GM18909 (cell line): Measurements from ENCODE around the gene SLC8A2.
"Not testable (repeated sequence)": the region's sequence is repeated elsewhere in the genome, so short reads cannot be mapped to it uniquely, and the experiment has no call there.

Experiments used
- ATAC-seq: cut with Tn5 transposase; IDR thresholded peaks from one replicate; pipeline ENCODE4 v1.9.1; 2021; ENCODE audit warnings: mild to moderate bottlenecking; ENCODE audit not compliant: unreplicated experiment, poor library complexity

Gene SLC8A2

GRCh38 chr19:47490031-47490430 lies 18.3 kb upstream of the SLC8A2 start:
- no peak for ATAC-seq

DNA sequence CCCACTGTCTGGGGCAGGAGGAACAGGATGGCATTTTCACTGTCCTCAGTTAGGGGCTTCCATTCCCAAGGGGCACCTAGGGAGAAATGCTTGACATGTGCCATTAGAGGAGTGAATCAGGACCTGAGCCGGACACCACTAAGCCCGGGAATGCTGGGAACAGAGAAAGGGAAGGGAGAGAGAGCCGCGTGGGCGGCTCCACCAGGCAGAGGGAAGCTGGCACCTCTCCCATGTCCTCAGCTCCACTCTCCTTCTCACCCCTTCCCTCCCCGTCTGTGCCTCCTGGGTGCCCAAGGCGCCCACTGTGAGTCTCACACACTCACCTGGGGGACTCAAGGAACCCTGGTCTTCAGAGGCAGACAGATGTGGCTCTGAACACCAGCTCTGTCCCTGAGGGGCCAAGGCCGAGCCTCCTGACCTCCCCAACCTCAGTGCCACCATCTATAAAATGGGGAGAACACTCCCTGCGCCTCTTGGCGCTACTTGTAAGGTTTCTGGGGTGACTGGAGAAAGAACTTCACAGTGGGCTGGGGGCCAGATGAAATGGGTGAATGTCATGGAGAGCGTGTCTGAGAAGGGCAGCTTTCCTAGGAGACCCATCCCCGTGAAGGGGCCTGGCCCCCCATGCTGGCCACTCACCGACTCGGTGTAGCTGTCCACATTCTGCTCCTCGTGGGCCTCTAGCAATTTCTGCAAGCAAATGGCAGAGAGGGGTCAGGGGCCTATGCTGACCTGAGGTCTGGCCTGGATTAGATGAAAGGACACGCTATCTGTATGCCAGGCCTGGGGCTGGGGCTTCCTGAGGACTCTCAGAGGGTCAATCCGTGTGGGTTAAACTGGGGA lies 17.6 kb upstream of the SLC8A2 start:
- no peak for ATAC-seq

DNA sequence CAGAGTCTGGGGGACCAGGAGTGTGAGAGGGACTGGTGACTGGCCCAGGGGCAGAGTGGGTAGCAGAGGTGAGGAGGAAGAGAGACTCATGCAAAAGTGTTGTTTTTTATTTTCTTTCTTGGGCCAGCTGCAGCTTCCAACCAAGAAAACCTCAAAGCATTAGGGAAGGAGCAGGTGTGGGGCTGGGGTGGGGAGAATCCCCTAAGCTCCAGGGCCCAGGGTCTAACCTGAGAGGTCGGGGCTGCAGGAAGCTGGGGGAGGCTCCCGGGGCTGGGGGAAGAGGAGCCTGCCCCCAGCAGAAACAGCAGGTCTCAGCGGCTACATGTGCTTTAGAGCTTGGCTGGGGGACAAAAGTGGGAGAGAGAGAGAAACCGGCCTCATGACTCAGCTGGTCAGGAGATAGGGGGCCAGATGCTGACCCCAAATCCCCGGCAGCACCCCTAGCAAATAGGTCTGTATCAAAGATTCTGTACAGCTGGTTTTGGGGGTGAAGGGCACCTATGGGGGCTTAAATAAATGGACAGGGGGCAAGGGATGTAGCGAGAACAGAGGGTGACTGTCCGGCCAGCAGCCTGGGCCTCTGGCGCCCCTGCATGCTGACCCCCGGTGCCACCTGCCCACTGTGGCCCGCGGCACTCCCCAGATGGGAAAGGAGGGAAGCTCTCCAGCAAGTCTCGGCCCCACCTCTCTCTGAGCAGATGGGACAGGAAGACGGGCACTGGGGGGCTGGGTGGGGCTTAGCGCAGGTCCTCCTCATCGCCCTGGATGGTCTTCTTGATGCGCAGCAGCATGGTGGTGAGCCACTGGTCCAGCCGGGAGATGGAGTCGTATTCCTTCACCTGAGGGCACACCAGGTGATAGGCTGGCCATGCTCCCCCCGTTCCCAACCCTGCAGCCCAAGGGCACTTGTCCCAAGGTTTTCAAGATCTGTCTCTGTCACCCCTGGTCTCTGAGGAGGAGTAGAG lies 16.1 kb upstream of the SLC8A2 start:
- no peak for ATAC-seq

DNA sequence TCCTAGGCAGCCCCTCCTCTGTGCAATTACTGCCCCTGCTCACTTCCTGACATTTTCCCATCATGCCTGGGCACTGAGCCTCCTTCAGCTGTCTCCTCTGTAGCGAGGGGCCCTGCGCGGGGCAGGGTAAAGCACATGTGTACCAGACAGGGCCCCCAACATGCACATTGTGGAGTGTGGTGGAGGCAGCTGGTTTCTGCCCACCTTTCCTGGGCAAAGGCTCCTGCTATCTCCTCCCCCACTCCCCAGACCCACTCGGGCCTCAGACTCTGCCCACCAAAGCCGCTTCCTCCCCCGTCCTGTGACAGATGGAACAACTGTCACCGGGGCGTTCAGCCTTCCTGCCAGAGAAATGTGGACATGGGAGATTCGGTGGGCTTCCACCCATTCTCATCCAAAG lies 15.2 kb upstream of the SLC8A2 start:
- ATAC-seq: no peak

DNA sequence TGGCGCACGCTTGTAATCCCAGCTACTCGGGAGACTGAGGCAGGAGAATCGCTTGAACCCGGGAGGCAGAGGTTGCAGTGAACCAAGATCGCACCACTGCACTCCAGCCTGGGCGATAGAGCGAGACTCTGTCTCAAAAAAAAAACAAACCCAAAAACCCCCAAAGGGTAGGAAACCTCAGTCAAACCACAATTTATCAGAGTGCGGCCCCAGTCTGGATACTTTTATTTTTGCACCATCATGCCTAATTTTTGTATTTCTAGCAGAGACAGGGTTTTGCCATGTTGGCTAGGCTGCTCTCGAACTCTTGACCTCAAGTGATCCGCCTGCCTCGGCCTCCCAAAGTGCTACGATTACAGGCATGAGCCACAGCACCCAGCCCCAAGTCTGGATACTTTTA lies 14.5 kb upstream of the SLC8A2 start:
- not testable (repeated sequence) for ATAC-seq

DNA sequence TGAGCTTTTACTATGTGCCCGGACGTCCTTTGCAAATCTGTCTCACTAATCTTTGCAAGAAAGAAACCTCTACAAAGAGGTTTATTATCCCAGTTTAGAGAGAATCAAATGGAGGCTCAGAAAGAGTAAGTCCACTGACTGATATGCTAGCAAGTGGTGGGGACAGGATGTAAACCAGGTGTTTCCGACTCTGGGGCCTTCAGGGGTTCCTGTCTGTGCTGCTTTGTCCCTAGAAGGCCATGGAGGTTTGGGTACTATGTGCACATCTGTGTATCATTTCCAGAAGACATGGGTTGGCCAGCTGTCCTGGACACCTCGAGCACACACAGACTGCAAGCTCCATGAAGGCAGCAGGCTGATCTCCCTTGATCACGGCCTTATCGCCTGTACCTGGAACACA lies 13.5 kb upstream of the SLC8A2 start:
- no peak for ATAC-seq

GRCh38 chr19:47483800-47484690 lies 12.4 kb upstream of the SLC8A2 start, which contains the start of gene KPTN:
KPTN (minus strand) TSS chr19:47484219; CDS start chr19:47484160, 59 bp downstream.
- ATAC-seq: peak; percentile 69

DNA sequence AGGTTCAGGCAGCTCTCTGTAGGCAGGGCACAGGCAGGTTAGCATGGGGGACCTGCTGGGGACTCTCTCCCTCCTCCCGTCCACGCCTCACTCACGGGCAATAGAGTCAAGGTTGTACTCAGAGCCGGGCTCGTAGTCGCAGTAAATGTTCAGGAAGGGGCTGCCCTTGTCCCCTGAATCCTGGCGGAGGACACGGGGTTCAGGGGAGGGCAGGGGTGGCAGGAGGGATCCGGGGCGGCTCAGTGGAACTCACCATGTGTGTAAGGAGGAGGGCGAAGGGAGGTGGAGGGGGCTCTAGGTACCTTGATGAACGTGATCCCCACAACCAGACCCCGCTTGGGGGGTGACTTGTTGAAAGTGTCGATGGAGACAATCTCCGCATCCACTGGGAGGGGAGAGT lies 11.5 kb upstream of the SLC8A2 start:
- ATAC-seq: no peak

GRCh38 chr19:47481460-47482052 lies 9.9 kb upstream of the SLC8A2 start:
- ATAC-seq: no peak

DNA sequence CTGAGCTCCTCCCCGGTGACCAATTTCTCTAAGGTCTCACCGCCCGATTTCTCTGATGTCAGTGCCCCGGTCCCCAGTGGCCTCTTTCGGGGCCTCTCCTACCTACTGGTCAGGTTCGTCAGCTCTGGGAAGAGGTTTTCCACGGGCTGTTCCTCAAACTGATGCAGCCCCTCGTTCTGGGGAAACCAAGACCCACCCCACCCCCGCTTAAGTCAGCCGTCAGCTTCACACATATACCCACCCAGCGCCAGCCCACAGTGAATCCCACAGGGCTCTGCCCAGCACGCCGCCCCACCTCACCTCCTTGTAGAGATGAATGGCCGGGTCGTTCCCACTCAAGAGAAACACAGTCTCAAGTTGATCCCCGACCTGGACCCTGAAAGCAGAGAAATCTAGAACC lies 9.0 kb upstream of the SLC8A2 start:
- no peak for ATAC-seq

DNA sequence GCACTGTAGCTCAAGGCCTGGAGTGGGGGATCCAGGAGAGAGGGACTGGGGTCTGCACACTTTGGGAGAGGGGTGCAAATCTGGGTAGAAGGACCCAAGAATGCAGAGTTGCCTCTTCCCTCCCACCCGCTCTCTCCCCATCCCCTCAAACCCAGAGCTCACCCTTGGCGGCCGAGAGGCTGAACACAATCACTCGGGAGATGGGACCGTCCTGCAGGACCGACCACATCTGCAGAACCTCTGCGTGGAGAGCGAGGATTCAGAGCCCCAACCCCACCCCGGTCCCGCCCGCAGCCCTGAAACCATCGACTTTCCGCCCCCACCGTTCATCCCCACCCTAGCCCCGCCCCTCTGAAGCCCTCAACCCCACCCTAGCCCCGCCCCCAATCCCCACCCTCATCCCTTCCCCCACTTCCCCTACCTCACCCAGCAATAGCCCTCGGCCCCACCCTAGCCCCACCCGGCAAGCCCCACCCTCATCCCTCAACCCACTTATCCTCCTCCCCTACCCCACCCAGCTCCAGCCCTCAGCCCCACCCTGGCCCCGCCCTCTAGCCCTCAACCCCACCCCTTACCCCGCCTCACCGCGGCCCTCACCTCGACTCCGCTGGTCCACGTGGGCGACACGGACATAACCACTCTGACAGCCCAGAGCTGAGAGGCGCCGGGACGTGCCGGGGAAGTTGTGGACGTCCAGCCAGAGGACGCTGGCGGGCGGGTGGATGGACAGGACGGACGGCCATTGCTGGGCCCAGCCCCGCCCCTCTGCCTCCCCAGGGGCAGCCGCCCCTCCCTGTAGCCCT lies 8.2 kb upstream of the SLC8A2 start:
- ATAC-seq: no peak

- ATAC-seq: no peak
Observed at GRCh38 chr19:47476438-47476972, 4.8 kb upstream of the SLC8A2 start.

DNA sequence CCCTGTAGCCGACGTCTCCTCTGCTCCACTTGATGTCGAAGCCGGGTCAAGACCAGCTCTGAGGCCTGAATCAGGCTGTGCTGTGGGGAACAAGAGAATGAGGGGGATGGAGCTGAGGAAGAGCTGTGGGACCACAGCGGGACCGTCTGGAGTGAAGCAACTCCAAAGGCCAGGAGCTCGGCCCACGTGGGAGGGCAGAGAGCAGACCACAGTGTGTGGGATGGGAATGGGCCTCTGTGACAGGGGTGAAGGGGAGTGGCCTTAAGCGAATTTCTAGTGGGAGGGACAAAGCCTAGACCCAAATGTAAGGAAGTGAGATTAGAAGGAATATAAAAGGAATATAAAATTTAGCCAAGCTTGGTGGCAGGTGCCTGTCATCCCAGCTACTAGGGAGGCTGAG lies 3.8 kb upstream of the SLC8A2 start:
- ATAC-seq: no peak

GRCh38 chr19:47473336-47473735 lies 1.6 kb upstream of the SLC8A2 start:
- no peak for ATAC-seq

- no peak for ATAC-seq
Observed at GRCh38 chr19:47471381-47471732, 336 bp downstream of the SLC8A2 start.

DNA sequence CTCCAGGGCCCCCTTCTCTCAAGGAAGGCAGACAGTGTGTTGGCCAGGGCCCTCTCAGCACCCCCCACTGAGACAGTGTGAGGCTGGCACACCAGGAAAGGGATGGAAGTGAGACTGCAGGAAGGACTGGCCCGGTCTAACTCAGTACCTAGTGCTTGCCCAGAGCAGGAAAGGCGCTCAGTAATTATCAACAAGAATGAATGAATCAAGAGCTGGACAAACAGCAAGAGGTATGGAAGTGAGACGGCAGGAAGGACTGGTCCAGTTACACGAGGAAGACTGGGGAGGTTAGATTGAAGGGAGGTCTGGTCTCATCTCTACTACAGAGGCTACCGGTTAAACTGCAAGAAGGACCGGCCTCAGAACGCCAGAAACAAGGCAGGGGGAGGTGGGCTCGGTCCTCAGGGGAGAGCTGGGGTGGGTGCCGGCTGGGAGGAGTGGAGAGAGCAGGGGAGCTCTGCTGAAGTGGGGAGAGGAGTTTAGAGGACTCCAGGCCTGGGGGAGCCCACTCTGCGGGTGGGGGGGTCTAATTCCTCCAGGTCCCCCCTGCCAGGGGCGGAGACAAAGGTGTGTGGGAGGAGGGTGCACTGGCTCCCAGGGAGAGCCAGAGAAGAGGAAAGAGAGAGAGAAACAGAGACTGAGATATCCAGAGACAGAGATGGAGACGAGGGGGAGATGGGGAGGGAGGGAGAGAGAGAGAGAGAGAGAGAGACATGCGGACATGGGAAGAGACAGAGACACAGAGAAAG lies 1.1 kb downstream of the SLC8A2 start:
- no peak for ATAC-seq

DNA sequence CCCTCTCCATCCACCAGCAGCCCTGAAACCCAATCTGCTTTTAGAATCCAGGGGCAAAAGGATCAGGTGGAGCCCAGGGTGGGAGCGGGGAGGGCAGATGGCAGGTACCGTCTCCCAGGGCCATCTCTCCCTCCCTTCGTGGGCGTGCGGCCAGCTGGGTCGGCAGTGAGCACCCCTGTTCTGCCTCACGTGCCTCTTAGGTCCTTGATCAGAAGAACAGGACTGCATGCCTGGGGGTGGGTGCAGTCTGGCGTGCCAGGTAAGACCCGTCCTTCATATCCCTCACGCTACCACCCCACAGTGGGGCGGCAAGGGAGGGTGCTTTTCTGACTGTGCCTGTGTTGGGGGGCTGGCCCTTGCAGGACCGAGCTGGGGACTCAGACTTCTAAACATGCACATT lies 2.0 kb downstream of the SLC8A2 start:
- ATAC-seq: no peak

DNA sequence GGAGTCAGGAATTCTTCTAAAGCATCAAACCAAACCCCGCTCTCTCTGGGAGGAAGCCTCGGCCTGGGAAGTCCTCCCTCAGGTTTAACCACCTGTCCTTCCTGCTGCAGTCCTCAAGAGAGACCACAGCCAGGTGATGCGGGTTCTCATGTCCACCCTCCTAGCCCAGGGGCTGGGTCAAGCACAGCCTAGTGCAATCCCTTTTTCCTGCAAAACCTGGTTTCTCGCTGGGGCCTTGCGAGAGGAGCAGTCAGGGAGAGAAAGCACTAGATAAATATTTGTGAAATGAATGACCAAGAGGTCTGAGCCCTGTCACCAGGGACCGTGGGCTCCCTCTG lies 2.4 kb downstream of the SLC8A2 start:
- ATAC-seq: no peak
